SK-N-SH (cell line): ENCODE results near the gene NFIA.

Experiments used
- TF ChIP-seq, protein P1 (sequence below): fragments of 200-600 bp; sonication (generic); IDR thresholded peaks from 2 replicates; pipeline ENCODE4 v1.6.1; 2017; ENCODE audit warnings: antibody characterized with exemption, mild to moderate bottlenecking, moderate library complexity
- TF ChIP-seq, protein P2 (sequence below): IDR thresholded peaks from 2 replicates; pipeline ENCODE4 v1.6.1; 2012; ENCODE audit warnings: mild to moderate bottlenecking, low read depth, low read length, moderate library complexity

DNA sequence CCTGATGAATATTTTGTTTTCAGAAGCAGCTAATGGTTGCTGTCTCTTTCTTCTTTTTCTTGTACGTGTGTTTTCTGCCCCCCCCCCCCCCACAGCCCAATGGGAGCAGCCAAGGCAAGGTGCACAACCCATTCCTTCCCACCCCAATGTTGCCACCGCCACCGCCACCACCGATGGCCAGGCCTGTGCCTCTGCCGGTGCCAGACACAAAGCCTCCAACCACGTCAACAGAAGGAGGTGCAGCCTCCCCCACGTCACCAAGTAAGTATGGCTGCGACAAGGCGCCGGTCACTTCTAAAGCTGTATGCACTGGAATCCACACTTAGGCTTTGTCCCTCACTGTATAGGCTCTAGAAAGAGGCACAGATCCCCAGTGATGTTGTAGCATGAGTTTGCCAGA, 324.1 kb downstream of the NFIA start:
- TF ChIP-seq, protein P1, sequence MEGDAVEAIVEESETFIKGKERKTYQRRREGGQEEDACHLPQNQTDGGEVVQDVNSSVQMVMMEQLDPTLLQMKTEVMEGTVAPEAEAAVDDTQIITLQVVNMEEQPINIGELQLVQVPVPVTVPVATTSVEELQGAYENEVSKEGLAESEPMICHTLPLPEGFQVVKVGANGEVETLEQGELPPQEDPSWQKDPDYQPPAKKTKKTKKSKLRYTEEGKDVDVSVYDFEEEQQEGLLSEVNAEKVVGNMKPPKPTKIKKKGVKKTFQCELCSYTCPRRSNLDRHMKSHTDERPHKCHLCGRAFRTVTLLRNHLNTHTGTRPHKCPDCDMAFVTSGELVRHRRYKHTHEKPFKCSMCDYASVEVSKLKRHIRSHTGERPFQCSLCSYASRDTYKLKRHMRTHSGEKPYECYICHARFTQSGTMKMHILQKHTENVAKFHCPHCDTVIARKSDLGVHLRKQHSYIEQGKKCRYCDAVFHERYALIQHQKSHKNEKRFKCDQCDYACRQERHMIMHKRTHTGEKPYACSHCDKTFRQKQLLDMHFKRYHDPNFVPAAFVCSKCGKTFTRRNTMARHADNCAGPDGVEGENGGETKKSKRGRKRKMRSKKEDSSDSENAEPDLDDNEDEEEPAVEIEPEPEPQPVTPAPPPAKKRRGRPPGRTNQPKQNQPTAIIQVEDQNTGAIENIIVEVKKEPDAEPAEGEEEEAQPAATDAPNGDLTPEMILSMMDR, result no peak
- TF ChIP-seq, protein P2, sequence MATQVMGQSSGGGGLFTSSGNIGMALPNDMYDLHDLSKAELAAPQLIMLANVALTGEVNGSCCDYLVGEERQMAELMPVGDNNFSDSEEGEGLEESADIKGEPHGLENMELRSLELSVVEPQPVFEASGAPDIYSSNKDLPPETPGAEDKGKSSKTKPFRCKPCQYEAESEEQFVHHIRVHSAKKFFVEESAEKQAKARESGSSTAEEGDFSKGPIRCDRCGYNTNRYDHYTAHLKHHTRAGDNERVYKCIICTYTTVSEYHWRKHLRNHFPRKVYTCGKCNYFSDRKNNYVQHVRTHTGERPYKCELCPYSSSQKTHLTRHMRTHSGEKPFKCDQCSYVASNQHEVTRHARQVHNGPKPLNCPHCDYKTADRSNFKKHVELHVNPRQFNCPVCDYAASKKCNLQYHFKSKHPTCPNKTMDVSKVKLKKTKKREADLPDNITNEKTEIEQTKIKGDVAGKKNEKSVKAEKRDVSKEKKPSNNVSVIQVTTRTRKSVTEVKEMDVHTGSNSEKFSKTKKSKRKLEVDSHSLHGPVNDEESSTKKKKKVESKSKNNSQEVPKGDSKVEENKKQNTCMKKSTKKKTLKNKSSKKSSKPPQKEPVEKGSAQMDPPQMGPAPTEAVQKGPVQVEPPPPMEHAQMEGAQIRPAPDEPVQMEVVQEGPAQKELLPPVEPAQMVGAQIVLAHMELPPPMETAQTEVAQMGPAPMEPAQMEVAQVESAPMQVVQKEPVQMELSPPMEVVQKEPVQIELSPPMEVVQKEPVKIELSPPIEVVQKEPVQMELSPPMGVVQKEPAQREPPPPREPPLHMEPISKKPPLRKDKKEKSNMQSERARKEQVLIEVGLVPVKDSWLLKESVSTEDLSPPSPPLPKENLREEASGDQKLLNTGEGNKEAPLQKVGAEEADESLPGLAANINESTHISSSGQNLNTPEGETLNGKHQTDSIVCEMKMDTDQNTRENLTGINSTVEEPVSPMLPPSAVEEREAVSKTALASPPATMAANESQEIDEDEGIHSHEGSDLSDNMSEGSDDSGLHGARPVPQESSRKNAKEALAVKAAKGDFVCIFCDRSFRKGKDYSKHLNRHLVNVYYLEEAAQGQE, result no peak
